Lung (tissue), 12 donors: ENCODE results near the gene ZDHHC7. TPM values are rescaled to one million over a fixed set of nuclear protein-coding genes. Genes with fewer than 3 reads are reported as not detected.

Experiments used
- ATAC-seq: fragments of 200-7000 bp; cut with Tn5 transposase; one replicate; pipeline ENCODE4 v1.9.1; 2020; ENCODE audit warnings: moderate number of reproducible peaks; ENCODE audit not compliant: insufficient read depth, low FRiP score
- DNase-seq, 3 donors: peaks; one replicate each; pipeline ENCODE4 v3.0.0-alpha.2; 2013 to 2017
- H3K27ac ChIP-seq, 2 donors: one replicate each; pipeline ENCODE4 v1.5.1; 2013; ENCODE audit warnings: mild to moderate bottlenecking in 2 of 2, moderate library complexity in 2 of 2, control low read depth in 1 of 2, inconsistent platforms in 1 of 2, low read depth in 1 of 2, low read length in 1 of 2
- H3K27me3 ChIP-seq, 3 donors: one replicate each; pipeline ENCODE4 v1.5.1; 2013; ENCODE audit warnings: low read length in 2 of 3; ENCODE audit not compliant: control insufficient read depth in 3 of 3, insufficient read depth in 3 of 3
- H3K36me3 ChIP-seq, 4 donors: one replicate each; pipeline ENCODE4 v1.5.1; 2013; ENCODE audit warnings: low read length in 4 of 4, mild to moderate bottlenecking in 1 of 4, moderate library complexity in 1 of 4; ENCODE audit not compliant: control insufficient read depth in 4 of 4, insufficient read depth in 4 of 4
- H3K4me1 ChIP-seq, 5 donors: one replicate each; pipeline ENCODE4 v1.5.1; 2013; ENCODE audit warnings: low read length in 5 of 5, mild to moderate bottlenecking in 2 of 5, moderate library complexity in 1 of 5; ENCODE audit not compliant: control insufficient read depth in 5 of 5, insufficient read depth in 5 of 5
- H3K4me3 ChIP-seq: one replicate; pipeline ENCODE4 v1.5.1; 2013; ENCODE audit warnings: mild to moderate bottlenecking, control low read depth, moderate library complexity
- H3K9ac ChIP-seq, 2 donors: one replicate each; pipeline ENCODE4 v1.5.1; 2013; ENCODE audit warnings: low read length in 2 of 2, control low read depth in 1 of 2; ENCODE audit not compliant: insufficient read depth in 1 of 2
- H3K9me3 ChIP-seq, 4 donors: one replicate each; pipeline ENCODE4 v1.5.1; 2013; ENCODE audit warnings: low read length in 3 of 4, mild to moderate bottlenecking in 1 of 4, moderate library complexity in 1 of 4; ENCODE audit not compliant: control insufficient read depth in 4 of 4, insufficient read depth in 3 of 4
- CTCF ChIP-seq: IDR thresholded peaks from 2 replicates; pipeline ENCODE4 v1.5.1; 2012; ENCODE audit warnings: mild to moderate bottlenecking; ENCODE audit errors: control extremely low read depth, extremely low read depth
- WGBS, 2 donors: extraction: QIAGEN DNeasy Blood & Tissue Kit; methylation state at CpG; one replicate each; pipeline ENCODE4 v1.1.7; 2013; 5-methylcytosine and 5-hydroxymethylcytosine counted together
- polyA plus RNA-seq, 2 donors: library from polyadenylated mRNA; stranded (reverse); fragments of 200-250 nt; gene quantifications; one replicate each; pipeline ENCODE4 v1.2.1, GENCODE V29; 2013
- total RNA-seq, 2 donors: library from RNA; depleted of rRNA in 1 of 2; stranded (reverse); fragments of >200 nt in 1 of 2; gene quantifications; one replicate each; pipeline ENCODE4 v1.2.1, GENCODE V29; 2014 to 2021
- donor health status: control.
- donor health status: control.
- donor health status: Bipolar disorder and iron deficiency.
- donor health status: healthy.
- donor health status: DM: yes; HTN: yes; CAD: no.

The ZDHHC7 gene
- total and polyA plus RNA-seq, 4 donors: 23.6 to 61.1 (median 45.4) TPM

GRCh38 chr16:84953190-84953746, 58.1 kb downstream of the ZDHHC7 start:
- no peak for ATAC-seq
- no peaks in the 10 kb centered on the region for H3K27me3 ChIP-seq
- no peak overlapping the region for H3K27ac ChIP-seq

GRCh38 chr16:84952335-84953189, 58.8 kb downstream of the ZDHHC7 start:
- peak overlapping the region in 1 of 2 donors; percentile 20 for H3K9ac ChIP-seq
- H3K36me3 ChIP-seq: no peaks in the 10 kb centered on the region
- no peaks in the 10 kb centered on the region for H3K9me3 ChIP-seq
- H3K27me3 ChIP-seq: no peaks in the 10 kb centered on the region
- DNase-seq (peak; percentile 86 to 91 (median 87)), ATAC-seq (peak; percentile 87)
- 45 to 51% methylated on average over 12 of the region's 12 CpGs for WGBS, 2 donors
- no peak overlapping the region for H3K27ac ChIP-seq
- no peak overlapping the region for H3K4me3 ChIP-seq
- TF ChIP-seq CTCF: peak; percentile 81
- peaks cover 0 to 14% (median 10%) of the 10 kb centered on the region in 5 donors for H3K4me1 ChIP-seq

More at GRCh38 chr16:84953190-84953746, 58.1 kb downstream of the ZDHHC7 start:
- H3K9me3 ChIP-seq: no peaks in the 10 kb centered on the region
- WGBS, 2 donors: 50 to 59% methylated on average over 9 of the region's 9 CpGs
- H3K36me3 ChIP-seq: no peaks in the 10 kb centered on the region
- DNase-seq: peak in 2 of 3 donors; percentile 42 to 51
- peak overlapping the region in 1 of 2 donors; percentile 20 for H3K9ac ChIP-seq
- H3K4me1 ChIP-seq: peaks cover 0 to 14% (median 10%) of the 10 kb centered on the region in 5 donors
- H3K4me3 ChIP-seq: no peak overlapping the region
- no peak for TF ChIP-seq CTCF

GRCh38 chr16:84950906-84951305, 60.4 kb downstream of the ZDHHC7 start:
- TF ChIP-seq CTCF: no peak
- 78 to 80% methylated on average over 10 of the region's 10 CpGs for WGBS, 2 donors
- no peak for DNase-seq
- Histone ChIP-seq H3K4me1 (peaks cover 0 to 14% (median 10%) of the 10 kb centered on the region in 5 donors), H3K27ac (no peak overlapping the region), H3K9ac (no peak overlapping the region), H3K27me3 (no peaks in the 10 kb centered on the region), H3K9me3 (no peaks in the 10 kb centered on the region), H3K36me3 (no peaks in the 10 kb centered on the region), H3K4me3 (no peak overlapping the region)
- ATAC-seq: no peak
